HepG2 (cell line): Measurements from ENCODE around the gene ELFN1. TPM values are rescaled to one million over a fixed set of nuclear protein-coding genes. Genes with fewer than 3 reads are reported as not detected.
A peak's percentile ranks its signal among the peaks of the same experiment; 100 is the strongest.

Experiments used
- DNMT1 ChIP-seq: sonication (generic); formaldehyde crosslinking; IDR thresholded peaks from 2 replicates; pipeline ENCODE4 v1.5.1; 2020; ENCODE audit warnings: mild to moderate bottlenecking, missing genetic modification reagents
- GABPB1 ChIP-seq: IDR thresholded peaks from 2 replicates; pipeline ENCODE4 v1.6.1; 2016; ENCODE audit warnings: mild to moderate bottlenecking, missing genetic modification reagents, moderate library complexity, missing compliant biosample characterization
- GMEB2 ChIP-seq: IDR thresholded peaks from 2 replicates; pipeline ENCODE4 v1.6.1; 2016; ENCODE audit warnings: missing biosample characterization, missing genetic modification reagents, low read depth
- MAZ ChIP-seq, 2 experiments: sonication (generic) in 1 of 2; formaldehyde crosslinking in 1 of 2; IDR thresholded peaks; 2 replicates each; pipeline versions ENCODE4 v1.5.0 to v1.6.1; 2012 to 2020; ENCODE audit warnings: low read depth in 2 of 2, mild to moderate bottlenecking in 2 of 2, borderline replicate concordance in 1 of 2, improper control_type of control experiment in 1 of 2, low read length in 1 of 2, missing genetic modification reagents in 1 of 2, moderate library complexity in 1 of 2
- MTA1 ChIP-seq: sonication (generic); formaldehyde crosslinking; IDR thresholded peaks from 2 replicates; pipeline ENCODE4 v1.4.0; 2020; ENCODE audit warnings: missing genetic modification reagents, mild to moderate bottlenecking, borderline replicate concordance
- SP4 ChIP-seq: sonication (generic); formaldehyde crosslinking; IDR thresholded peaks from 2 replicates; pipeline ENCODE4 v1.8.1; 2023; ENCODE audit warnings: mild to moderate bottlenecking, missing genetic modification reagents
- TEAD2 ChIP-seq: sonication (generic); formaldehyde crosslinking; IDR thresholded peaks from 2 replicates; pipeline ENCODE4 v1.9.0; 2021; ENCODE audit warnings: missing genetic modification reagents
- THAP11 ChIP-seq: IDR thresholded peaks from 2 replicates; pipeline ENCODE4 v1.6.1; 2016; ENCODE audit warnings: missing biosample characterization, missing genetic modification reagents
- ZNF441 ChIP-seq: sonication (generic); formaldehyde crosslinking; IDR thresholded peaks from 2 replicates; pipeline ENCODE4 v1.7.0; 2021; ENCODE audit warnings: missing genetic modification reagents, borderline replicate concordance
- ZNF530 ChIP-seq: sonication (generic); formaldehyde crosslinking; IDR thresholded peaks from 2 replicates; pipeline ENCODE4 v1.5.0; 2020; ENCODE audit warnings: low read depth, mild to moderate bottlenecking, missing genetic modification reagents
- ZNF670 ChIP-seq: sonication (generic); formaldehyde crosslinking; IDR thresholded peaks from 2 replicates; pipeline ENCODE4 v1.8.0; 2022; ENCODE audit warnings: mild to moderate bottlenecking, missing genetic modification reagents, borderline replicate concordance
- ZNF780A ChIP-seq: sonication (generic); formaldehyde crosslinking; IDR thresholded peaks from 2 replicates; pipeline ENCODE4 v1.8.0; 2022; ENCODE audit warnings: mild to moderate bottlenecking, missing genetic modification reagents, moderate library complexity
- ZNF782 ChIP-seq: sonication (generic); formaldehyde crosslinking; IDR thresholded peaks from 2 replicates; pipeline ENCODE4 v1.4.0; 2020; ENCODE audit warnings: missing genetic modification reagents, mild to moderate bottlenecking, borderline replicate concordance
- ZSCAN21 ChIP-seq: sonication (generic); formaldehyde crosslinking; IDR thresholded peaks from 2 replicates; pipeline ENCODE4 v1.8.0; 2022; ENCODE audit warnings: mild to moderate bottlenecking, missing genetic modification reagents, moderate library complexity, borderline replicate concordance
- polyA plus RNA-seq, 8 experiments: library from polyadenylated mRNA; depleted of rRNA in 3 of 8; stranded (reverse) in 7 of 8; unstranded in 1 of 8; fragments of >200 nt; fragmentation: Illumina TruSeq in 4 of 8; extraction: Trizol in 4 of 8; gene quantifications; 2 replicates each; pipeline versions ENCODE4 v1.2.1 to v1.2.3, GENCODE V29; 2011 to 2016; ENCODE audit warnings: low read depth in 4 of 8, missing spikeins in 1 of 8, mixed read lengths in 1 of 8; ENCODE audit not compliant: insufficient read depth in 1 of 8
- total RNA-seq, 5 experiments: library from RNA; depleted of rRNA; stranded (reverse); fragments of >200 nt; fragmentation: Illumina TruSeq; extraction: Trizol; gene quantifications; 2 replicates each; pipeline ENCODE4 v1.2.3, GENCODE V29; 2016; ENCODE audit warnings: low read depth in 1 of 5
- TF ChIP-seq, protein P1 (sequence below): sonication (generic); formaldehyde crosslinking; IDR thresholded peaks from 2 replicates; pipeline ENCODE4 v1.5.0; 2020; ENCODE audit warnings: mild to moderate bottlenecking, missing genetic modification reagents
- TF ChIP-seq, protein P2 (sequence below): sonication (generic); formaldehyde crosslinking; IDR thresholded peaks from 2 replicates; pipeline ENCODE4 v1.8.1; 2022; ENCODE audit warnings: low read depth, mild to moderate bottlenecking, missing genetic modification reagents

Gene ELFN1
- total and polyA plus RNA-seq, 2 of the 13 experiments (the other 11 are each of a cell fraction or from before 2014, with no cell fraction given) = 0.13 to 0.18 TPM

DNA sequence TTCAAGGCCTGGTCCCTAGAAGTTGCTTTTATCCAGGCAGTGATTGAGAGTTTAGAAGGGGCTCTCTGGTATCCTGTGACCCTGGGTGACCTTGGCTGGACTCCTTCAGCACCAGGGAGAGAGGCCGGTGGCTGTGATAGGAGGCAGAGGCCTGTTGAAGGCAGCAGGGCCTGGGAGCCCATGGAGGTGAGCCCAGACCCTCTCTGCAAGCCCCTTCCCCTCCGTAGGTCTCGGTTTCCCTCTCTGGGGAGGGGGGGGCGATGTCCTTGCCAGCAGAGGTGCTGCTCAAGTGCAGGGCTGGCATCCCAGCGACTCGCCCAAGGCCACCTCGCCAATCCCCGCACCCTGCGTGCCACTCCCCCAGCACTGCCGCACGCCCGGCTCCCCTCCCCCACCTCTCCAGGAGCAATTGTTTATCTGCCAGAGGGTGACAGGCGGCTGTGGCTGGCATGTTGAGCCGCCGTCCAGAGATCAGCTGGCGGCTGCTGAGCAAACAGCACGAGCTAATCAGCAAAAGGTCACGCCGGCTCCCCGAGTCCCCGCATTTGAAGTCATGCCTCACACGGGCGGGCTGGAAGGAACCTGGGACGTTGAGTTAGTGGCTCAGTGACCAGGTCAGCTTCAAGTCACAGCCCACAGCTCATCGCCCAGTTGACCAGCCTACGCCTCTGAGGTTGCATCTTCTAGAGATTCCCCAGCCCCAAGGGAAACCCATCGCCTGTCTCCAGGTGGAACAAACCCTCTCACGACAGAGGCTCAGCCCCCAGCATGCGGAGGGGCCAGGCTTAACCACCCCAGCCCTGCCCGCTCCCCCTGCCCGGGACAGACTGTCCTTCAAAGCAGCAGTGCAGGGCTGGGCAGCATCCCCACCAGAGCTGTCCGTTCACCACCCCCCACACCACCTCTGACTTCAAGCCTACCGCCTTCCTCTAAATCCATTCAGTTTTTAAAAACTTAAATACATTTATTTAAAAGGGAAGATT, 43.7 kb downstream of the ELFN1 start (continued):
- TF ChIP-seq, protein P1, sequence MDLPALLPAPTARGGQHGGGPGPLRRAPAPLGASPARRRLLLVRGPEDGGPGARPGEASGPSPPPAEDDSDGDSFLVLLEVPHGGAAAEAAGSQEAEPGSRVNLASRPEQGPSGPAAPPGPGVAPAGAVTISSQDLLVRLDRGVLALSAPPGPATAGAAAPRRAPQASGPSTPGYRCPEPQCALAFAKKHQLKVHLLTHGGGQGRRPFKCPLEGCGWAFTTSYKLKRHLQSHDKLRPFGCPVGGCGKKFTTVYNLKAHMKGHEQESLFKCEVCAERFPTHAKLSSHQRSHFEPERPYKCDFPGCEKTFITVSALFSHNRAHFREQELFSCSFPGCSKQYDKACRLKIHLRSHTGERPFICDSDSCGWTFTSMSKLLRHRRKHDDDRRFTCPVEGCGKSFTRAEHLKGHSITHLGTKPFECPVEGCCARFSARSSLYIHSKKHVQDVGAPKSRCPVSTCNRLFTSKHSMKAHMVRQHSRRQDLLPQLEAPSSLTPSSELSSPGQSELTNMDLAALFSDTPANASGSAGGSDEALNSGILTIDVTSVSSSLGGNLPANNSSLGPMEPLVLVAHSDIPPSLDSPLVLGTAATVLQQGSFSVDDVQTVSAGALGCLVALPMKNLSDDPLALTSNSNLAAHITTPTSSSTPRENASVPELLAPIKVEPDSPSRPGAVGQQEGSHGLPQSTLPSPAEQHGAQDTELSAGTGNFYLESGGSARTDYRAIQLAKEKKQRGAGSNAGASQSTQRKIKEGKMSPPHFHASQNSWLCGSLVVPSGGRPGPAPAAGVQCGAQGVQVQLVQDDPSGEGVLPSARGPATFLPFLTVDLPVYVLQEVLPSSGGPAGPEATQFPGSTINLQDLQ = peak; percentile 86; the same call in 1 of the 2 replicates
- TF ChIP-seq MTA1 (CRISPR knock-in tag) = peak; percentile 100
- TF ChIP-seq TEAD2 (CRISPR knock-in tag) = no peak
- TF ChIP-seq SP4 (CRISPR knock-in tag) = peak; percentile 71
- peak; percentile 91 for TF ChIP-seq ZNF780A (CRISPR knock-in tag)
- peak; percentile 86; the same call in 1 of the 2 replicates for TF ChIP-seq ZNF441 (CRISPR knock-in tag)
- TF ChIP-seq ZNF530 = no peak
- TF ChIP-seq DNMT1 = peak; percentile 91; the same call in 1 of the 2 replicates
- TF ChIP-seq ZNF782 = peak; percentile 91; the same call in 1 of the 2 replicates
- TF ChIP-seq ZNF670 (CRISPR knock-in tag) = peak; percentile 93
- no peak; the same call in 1 of the 2 replicates for TF ChIP-seq MAZ (IDR thresholded peaks at IDR 0.05; ENCODE audit: borderline replicate concordance, low read depth, low read length)
- peak; percentile 98 for TF ChIP-seq MAZ (CRISPR knock-in tag; IDR thresholded peaks at IDR 0.05; ENCODE audit: low read depth)
- peak; percentile 82 for TF ChIP-seq THAP11 (CRISPR knock-in tag)
- TF ChIP-seq ZSCAN21 (CRISPR knock-in tag) = peak; percentile 94; the same call in 1 of the 2 replicates
- no peak for TF ChIP-seq GMEB2 (CRISPR knock-in tag)
- TF ChIP-seq, protein P2, sequence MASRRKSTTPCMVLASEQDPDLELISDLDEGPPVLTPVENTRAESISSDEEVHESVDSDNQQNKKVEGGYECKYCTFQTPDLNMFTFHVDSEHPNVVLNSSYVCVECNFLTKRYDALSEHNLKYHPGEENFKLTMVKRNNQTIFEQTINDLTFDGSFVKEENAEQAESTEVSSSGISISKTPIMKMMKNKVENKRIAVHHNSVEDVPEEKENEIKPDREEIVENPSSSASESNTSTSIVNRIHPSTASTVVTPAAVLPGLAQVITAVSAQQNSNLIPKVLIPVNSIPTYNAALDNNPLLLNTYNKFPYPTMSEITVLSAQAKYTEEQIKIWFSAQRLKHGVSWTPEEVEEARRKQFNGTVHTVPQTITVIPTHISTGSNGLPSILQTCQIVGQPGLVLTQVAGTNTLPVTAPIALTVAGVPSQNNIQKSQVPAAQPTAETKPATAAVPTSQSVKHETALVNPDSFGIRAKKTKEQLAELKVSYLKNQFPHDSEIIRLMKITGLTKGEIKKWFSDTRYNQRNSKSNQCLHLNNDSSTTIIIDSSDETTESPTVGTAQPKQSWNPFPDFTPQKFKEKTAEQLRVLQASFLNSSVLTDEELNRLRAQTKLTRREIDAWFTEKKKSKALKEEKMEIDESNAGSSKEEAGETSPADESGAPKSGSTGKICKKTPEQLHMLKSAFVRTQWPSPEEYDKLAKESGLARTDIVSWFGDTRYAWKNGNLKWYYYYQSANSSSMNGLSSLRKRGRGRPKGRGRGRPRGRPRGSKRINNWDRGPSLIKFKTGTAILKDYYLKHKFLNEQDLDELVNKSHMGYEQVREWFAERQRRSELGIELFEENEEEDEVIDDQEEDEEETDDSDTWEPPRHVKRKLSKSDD = peak; percentile 84; the same call in 1 of the 2 replicates
- peak; percentile 79 for TF ChIP-seq GABPB1 (CRISPR knock-in tag)
